ENCODE measurements around the gene METTL21C. TPM values are rescaled to one million over a fixed set of nuclear protein-coding genes. Genes with fewer than 3 reads are reported as not detected.

The METTL21C gene
- total RNA-seq, 1 donor: not detected

DNA sequence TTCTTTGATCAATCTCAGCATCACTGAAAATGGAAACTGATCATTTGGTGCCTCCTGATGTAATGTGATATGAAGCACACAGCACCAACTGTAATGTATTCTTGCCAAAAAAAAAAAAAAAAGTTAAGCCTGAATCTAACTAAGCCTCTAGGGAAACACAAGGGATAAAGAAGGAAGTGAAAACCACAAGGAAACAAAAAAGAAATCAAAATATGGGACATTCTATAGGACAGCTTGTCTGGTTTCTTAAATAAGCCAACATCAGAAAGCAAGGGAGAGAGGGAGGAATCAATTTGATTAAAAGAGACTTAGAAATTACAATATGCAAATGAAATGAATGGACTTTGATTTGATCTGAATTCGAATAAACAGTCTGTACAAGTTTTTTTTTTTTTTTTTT, 20.6 kb upstream of the METTL21C start:
- no peak overlapping the region for H3K4me2 ChIP-seq (ENCODE audit: insufficient read depth, low read length)
- no peaks in the 10 kb centered on the region for H4K20me1 ChIP-seq (ENCODE audit: insufficient read depth, low read length)
- H3K79me2 ChIP-seq (ENCODE audit: insufficient read depth, low read length): no peaks in the 10 kb centered on the region
- no peaks in the 10 kb centered on the region for H3K27me3 ChIP-seq (ENCODE audit: insufficient read depth, low read length)
- H3K4me1 ChIP-seq (ENCODE audit: insufficient read depth, low read length): peaks cover 14% of the 10 kb centered on the region
- peak; percentile 3 for DNase-seq (ENCODE audit: insufficient read length, low spot score, missing footprints)
- no peak overlapping the region for H3K27ac ChIP-seq (ENCODE audit: low read depth, low read length)
- H2AFZ ChIP-seq (ENCODE audit: low read length): no peak overlapping the region
- TF ChIP-seq, protein P1, sequence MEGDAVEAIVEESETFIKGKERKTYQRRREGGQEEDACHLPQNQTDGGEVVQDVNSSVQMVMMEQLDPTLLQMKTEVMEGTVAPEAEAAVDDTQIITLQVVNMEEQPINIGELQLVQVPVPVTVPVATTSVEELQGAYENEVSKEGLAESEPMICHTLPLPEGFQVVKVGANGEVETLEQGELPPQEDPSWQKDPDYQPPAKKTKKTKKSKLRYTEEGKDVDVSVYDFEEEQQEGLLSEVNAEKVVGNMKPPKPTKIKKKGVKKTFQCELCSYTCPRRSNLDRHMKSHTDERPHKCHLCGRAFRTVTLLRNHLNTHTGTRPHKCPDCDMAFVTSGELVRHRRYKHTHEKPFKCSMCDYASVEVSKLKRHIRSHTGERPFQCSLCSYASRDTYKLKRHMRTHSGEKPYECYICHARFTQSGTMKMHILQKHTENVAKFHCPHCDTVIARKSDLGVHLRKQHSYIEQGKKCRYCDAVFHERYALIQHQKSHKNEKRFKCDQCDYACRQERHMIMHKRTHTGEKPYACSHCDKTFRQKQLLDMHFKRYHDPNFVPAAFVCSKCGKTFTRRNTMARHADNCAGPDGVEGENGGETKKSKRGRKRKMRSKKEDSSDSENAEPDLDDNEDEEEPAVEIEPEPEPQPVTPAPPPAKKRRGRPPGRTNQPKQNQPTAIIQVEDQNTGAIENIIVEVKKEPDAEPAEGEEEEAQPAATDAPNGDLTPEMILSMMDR (IDR thresholded peaks at IDR 0.05; ENCODE audit: extremely low read depth, low read depth, low read length): no peak
- no peaks in the 10 kb centered on the region for H3K36me3 ChIP-seq (ENCODE audit: insufficient read depth, low read length)
- H3K9me3 ChIP-seq (ENCODE audit: low read depth, low read length): no peaks in the 10 kb centered on the region
- H3K4me3 ChIP-seq (ENCODE audit: insufficient read depth, low read length): no peak overlapping the region

DNA sequence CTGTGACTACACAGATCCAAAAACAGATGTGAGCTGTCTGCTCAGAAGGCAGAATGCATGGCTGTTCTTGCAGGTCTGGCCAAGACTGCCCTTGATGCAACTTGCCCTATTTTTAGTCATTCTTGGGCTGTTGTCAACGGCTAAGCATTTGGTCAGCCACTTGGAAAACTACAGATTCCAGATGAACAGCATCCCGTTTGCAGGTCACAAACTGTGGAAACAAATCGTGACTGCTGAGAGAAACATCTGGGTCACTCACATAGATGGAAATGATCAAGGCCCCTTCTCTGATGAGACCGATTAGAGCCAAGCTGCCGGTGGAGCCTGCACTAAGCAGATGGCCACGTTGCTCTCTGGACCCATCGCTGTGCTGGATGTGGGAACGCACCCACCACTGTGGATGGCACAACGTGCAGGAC, 15.4 kb upstream of the METTL21C start:
- peak; percentile 11 for DNase-seq (ENCODE audit: insufficient read length, low spot score, missing footprints)
- H3K79me2 ChIP-seq (ENCODE audit: insufficient read depth, low read length): no peaks in the 10 kb centered on the region
- no peak overlapping the region for H3K4me3 ChIP-seq (ENCODE audit: insufficient read depth, low read length)
- H3K9me3 ChIP-seq (ENCODE audit: low read depth, low read length): no peaks in the 10 kb centered on the region
- H3K27ac ChIP-seq (ENCODE audit: low read depth, low read length): no peak overlapping the region
- H3K36me3 ChIP-seq (ENCODE audit: insufficient read depth, low read length): no peaks in the 10 kb centered on the region
- no peaks in the 10 kb centered on the region for H4K20me1 ChIP-seq (ENCODE audit: insufficient read depth, low read length)
- no peaks in the 10 kb centered on the region for H3K27me3 ChIP-seq (ENCODE audit: insufficient read depth, low read length)
- H3K4me2 ChIP-seq (ENCODE audit: insufficient read depth, low read length): no peak overlapping the region
- peaks cover 20% of the 10 kb centered on the region for H3K4me1 ChIP-seq (ENCODE audit: insufficient read depth, low read length)
- H2AFZ ChIP-seq (ENCODE audit: low read length): no peak overlapping the region
- TF ChIP-seq, protein P1 (IDR thresholded peaks at IDR 0.05; ENCODE audit: extremely low read depth, low read depth, low read length): no peak

DNA sequence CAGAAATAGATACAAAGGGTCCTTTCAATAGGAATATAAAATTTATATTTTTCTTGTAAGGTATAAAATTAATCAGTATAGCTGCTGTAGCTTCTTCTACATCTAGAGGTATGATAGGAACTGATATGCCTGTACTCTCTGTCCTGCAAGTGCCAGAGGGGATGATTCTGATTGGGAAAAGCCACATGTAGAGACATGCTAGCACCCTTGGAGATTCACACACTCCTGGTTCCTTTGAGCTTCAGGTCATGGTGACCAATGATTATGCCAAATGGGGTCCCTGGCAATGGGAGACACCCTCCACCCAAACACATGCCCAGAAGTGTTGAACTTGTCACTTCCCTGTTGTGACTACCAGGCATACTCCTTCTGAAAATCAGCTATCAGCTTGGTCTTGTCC, 14.7 kb upstream of the METTL21C start:
- H4K20me1 ChIP-seq (ENCODE audit: insufficient read depth, low read length): no peaks in the 10 kb centered on the region
- H2AFZ ChIP-seq (ENCODE audit: low read length): no peak overlapping the region
- no peak for DNase-seq (ENCODE audit: insufficient read length, low spot score, missing footprints)
- H3K4me2 ChIP-seq (ENCODE audit: insufficient read depth, low read length): no peak overlapping the region
- H3K27me3 ChIP-seq (ENCODE audit: insufficient read depth, low read length): no peaks in the 10 kb centered on the region
- H3K27ac ChIP-seq (ENCODE audit: low read depth, low read length): no peak overlapping the region
- H3K79me2 ChIP-seq (ENCODE audit: insufficient read depth, low read length): no peaks in the 10 kb centered on the region
- no peaks in the 10 kb centered on the region for H3K36me3 ChIP-seq (ENCODE audit: insufficient read depth, low read length)
- H3K4me3 ChIP-seq (ENCODE audit: insufficient read depth, low read length): no peak overlapping the region
- TF ChIP-seq, protein P1 (IDR thresholded peaks at IDR 0.05; ENCODE audit: extremely low read depth, low read depth, low read length): no peak
- peaks cover 24% of the 10 kb centered on the region for H3K4me1 ChIP-seq (ENCODE audit: insufficient read depth, low read length)
- H3K9me3 ChIP-seq (ENCODE audit: low read depth, low read length): no peaks in the 10 kb centered on the region

DNA sequence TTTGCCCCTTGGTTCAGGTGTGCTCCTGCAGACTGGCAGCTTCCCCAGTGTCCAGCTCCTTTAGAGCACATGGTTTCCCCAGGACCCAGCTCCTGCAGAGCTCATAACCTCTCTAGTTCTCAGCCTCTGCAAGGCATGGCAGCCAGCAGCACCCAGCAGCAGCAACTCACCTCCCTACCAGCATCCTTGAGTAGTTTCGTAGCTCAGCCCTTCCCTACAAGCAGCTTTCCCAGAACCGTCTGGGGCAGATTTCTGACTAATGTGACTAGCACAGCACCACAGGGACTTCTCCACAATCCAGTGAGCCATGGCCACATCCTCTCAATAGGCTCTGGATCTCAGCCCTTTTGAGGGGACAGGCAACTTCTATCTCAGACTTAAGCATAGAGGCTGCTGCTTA, 14.1 kb upstream of the METTL21C start:
- H4K20me1 ChIP-seq (ENCODE audit: insufficient read depth, low read length): no peaks in the 10 kb centered on the region
- no peaks in the 10 kb centered on the region for H3K79me2 ChIP-seq (ENCODE audit: insufficient read depth, low read length)
- H3K4me2 ChIP-seq (ENCODE audit: insufficient read depth, low read length): no peak overlapping the region
- peaks cover 29% of the 10 kb centered on the region for H3K4me1 ChIP-seq (ENCODE audit: insufficient read depth, low read length)
- H3K9me3 ChIP-seq (ENCODE audit: low read depth, low read length): no peaks in the 10 kb centered on the region
- H3K27me3 ChIP-seq (ENCODE audit: insufficient read depth, low read length): no peaks in the 10 kb centered on the region
- TF ChIP-seq, protein P1 (IDR thresholded peaks at IDR 0.05; ENCODE audit: extremely low read depth, low read depth, low read length): no peak
- H3K36me3 ChIP-seq (ENCODE audit: insufficient read depth, low read length): no peaks in the 10 kb centered on the region
- DNase-seq (ENCODE audit: insufficient read length, low spot score, missing footprints): no peak
- no peak overlapping the region for H3K4me3 ChIP-seq (ENCODE audit: insufficient read depth, low read length)
- no peak overlapping the region for H2AFZ ChIP-seq (ENCODE audit: low read length)
- no peak overlapping the region for H3K27ac ChIP-seq (ENCODE audit: low read depth, low read length)
